Measurements from ENCODE around the gene RPS27. TPM values are rescaled to one million over a fixed set of nuclear protein-coding genes. Genes with fewer than 3 reads are reported as not detected.

Gene RPS27
- total and polyA plus RNA-seq, 10 of the 15 experiments (the other 5 are each of a cell fraction or from before 2014, with no cell fraction given): 2,708 to 14,234 (median 8,874) TPM

DNA sequence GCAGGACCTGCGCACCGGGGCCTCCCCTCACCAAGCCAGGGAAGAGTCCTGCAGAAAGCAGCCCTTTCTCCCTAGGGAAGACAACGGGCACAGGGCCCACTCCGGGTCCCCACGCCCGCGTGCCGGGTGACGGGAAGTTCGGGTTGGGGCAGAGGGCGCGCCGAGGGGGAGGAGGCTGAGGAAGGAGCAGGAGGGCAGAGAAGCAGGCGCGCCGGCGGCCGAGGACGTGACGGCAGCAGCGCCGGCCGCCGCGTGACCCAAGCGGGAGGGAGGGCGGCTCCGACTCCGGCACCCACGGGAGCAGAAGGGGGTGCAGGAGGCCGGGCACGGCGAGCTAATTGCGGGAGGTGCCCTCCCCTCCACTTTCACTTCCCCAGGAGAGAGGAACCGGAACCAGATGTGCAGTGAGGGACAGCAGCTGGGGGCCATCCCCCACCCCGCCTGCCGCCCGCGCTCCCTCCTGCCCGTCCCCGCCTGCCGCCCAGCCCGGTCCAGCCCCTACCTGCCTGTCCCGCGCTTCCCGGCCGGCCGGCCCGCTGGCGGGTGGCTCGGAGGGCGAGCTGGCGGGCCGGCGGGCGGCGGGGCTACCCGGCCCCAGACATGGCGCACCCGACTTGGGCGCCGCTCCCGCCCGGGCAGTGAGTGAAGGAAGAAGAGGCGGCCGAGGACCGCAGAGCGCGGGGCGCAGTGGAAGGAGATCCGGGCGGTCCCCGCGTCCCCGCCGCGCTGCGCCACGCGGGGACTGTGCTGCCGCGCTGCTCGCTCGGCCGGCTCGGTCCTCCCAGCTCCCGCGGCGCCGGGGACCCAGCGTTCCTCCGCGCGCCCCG, 44.6 kb upstream of the RPS27 start (continued):
- TF ChIP-seq NFYB (IDR thresholded peaks at IDR 0.05; ENCODE audit: insufficient read depth, low read depth, low read length): no peak
- TF ChIP-seq IKZF2 (IDR thresholded peaks at IDR 0.05): peak; percentile 55 to 72; a peak in 3 of 4 replicates
- peak; percentile 67 for TF ChIP-seq MEF2B (IDR thresholded peaks at IDR 0.05; ENCODE audit: partially characterized antibody, poor library complexity, severe bottlenecking)
- TF ChIP-seq, protein P1, sequence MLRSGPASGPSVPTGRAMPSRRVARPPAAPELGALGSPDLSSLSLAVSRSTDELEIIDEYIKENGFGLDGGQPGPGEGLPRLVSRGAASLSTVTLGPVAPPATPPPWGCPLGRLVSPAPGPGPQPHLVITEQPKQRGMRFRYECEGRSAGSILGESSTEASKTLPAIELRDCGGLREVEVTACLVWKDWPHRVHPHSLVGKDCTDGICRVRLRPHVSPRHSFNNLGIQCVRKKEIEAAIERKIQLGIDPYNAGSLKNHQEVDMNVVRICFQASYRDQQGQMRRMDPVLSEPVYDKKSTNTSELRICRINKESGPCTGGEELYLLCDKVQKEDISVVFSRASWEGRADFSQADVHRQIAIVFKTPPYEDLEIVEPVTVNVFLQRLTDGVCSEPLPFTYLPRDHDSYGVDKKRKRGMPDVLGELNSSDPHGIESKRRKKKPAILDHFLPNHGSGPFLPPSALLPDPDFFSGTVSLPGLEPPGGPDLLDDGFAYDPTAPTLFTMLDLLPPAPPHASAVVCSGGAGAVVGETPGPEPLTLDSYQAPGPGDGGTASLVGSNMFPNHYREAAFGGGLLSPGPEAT (IDR thresholded peaks at IDR 0.05; ENCODE audit: low read depth): peak; percentile 69
- TF ChIP-seq, protein P2, sequence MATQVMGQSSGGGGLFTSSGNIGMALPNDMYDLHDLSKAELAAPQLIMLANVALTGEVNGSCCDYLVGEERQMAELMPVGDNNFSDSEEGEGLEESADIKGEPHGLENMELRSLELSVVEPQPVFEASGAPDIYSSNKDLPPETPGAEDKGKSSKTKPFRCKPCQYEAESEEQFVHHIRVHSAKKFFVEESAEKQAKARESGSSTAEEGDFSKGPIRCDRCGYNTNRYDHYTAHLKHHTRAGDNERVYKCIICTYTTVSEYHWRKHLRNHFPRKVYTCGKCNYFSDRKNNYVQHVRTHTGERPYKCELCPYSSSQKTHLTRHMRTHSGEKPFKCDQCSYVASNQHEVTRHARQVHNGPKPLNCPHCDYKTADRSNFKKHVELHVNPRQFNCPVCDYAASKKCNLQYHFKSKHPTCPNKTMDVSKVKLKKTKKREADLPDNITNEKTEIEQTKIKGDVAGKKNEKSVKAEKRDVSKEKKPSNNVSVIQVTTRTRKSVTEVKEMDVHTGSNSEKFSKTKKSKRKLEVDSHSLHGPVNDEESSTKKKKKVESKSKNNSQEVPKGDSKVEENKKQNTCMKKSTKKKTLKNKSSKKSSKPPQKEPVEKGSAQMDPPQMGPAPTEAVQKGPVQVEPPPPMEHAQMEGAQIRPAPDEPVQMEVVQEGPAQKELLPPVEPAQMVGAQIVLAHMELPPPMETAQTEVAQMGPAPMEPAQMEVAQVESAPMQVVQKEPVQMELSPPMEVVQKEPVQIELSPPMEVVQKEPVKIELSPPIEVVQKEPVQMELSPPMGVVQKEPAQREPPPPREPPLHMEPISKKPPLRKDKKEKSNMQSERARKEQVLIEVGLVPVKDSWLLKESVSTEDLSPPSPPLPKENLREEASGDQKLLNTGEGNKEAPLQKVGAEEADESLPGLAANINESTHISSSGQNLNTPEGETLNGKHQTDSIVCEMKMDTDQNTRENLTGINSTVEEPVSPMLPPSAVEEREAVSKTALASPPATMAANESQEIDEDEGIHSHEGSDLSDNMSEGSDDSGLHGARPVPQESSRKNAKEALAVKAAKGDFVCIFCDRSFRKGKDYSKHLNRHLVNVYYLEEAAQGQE (IDR thresholded peaks at IDR 0.05; ENCODE audit: low read depth, low read length): 0 out of 2 replicates have a peak, but pooled peaks have one; percentile 35
- peak; percentile 58 for TF ChIP-seq NR2C1 (IDR thresholded peaks at IDR 0.05)
- TF ChIP-seq CEBPZ (IDR thresholded peaks at IDR 0.05; ENCODE audit: low read depth, low read length): no peak
- TF ChIP-seq TCF12 (IDR thresholded peaks at IDR 0.05; ENCODE audit: low read depth, low read length): peak; percentile 99
- 0 out of 2 replicates have a peak, but pooled peaks have one; percentile 33 for TF ChIP-seq ZSCAN29 (IDR thresholded peaks at IDR 0.05)
- TF ChIP-seq POU2F2 (IDR thresholded peaks at IDR 0.05; ENCODE audit: borderline replicate concordance, low read depth, low read length): peak; percentile 84
- TF ChIP-seq, protein P3, sequence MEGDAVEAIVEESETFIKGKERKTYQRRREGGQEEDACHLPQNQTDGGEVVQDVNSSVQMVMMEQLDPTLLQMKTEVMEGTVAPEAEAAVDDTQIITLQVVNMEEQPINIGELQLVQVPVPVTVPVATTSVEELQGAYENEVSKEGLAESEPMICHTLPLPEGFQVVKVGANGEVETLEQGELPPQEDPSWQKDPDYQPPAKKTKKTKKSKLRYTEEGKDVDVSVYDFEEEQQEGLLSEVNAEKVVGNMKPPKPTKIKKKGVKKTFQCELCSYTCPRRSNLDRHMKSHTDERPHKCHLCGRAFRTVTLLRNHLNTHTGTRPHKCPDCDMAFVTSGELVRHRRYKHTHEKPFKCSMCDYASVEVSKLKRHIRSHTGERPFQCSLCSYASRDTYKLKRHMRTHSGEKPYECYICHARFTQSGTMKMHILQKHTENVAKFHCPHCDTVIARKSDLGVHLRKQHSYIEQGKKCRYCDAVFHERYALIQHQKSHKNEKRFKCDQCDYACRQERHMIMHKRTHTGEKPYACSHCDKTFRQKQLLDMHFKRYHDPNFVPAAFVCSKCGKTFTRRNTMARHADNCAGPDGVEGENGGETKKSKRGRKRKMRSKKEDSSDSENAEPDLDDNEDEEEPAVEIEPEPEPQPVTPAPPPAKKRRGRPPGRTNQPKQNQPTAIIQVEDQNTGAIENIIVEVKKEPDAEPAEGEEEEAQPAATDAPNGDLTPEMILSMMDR (IDR thresholded peaks at IDR 0.05 in 2 of 3, conservative IDR thresholded peaks at IDR 0.05 in 1 of 3; ENCODE audit: control insufficient read depth in 2 of 3, extremely low read depth in 1 of 3, insufficient read depth in 1 of 3, low read depth in 3 of 3, low read length in 3 of 3): no peak
- TF ChIP-seq, protein P4, sequence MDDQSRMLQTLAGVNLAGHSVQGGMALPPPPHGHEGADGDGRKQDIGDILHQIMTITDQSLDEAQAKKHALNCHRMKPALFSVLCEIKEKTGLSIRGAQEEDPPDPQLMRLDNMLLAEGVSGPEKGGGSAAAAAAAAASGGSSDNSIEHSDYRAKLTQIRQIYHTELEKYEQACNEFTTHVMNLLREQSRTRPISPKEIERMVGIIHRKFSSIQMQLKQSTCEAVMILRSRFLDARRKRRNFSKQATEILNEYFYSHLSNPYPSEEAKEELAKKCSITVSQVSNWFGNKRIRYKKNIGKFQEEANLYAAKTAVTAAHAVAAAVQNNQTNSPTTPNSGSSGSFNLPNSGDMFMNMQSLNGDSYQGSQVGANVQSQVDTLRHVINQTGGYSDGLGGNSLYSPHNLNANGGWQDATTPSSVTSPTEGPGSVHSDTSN (IDR thresholded peaks at IDR 0.05; ENCODE audit: insufficient replicate concordance, low read depth, low read length): peak; percentile 78
- TF ChIP-seq, protein P5, sequence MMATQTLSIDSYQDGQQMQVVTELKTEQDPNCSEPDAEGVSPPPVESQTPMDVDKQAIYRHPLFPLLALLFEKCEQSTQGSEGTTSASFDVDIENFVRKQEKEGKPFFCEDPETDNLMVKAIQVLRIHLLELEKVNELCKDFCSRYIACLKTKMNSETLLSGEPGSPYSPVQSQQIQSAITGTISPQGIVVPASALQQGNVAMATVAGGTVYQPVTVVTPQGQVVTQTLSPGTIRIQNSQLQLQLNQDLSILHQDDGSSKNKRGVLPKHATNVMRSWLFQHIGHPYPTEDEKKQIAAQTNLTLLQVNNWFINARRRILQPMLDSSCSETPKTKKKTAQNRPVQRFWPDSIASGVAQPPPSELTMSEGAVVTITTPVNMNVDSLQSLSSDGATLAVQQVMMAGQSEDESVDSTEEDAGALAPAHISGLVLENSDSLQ (IDR thresholded peaks at IDR 0.05): peak; percentile 90
- TF ChIP-seq GATAD2B (conservative IDR thresholded peaks at IDR 0.05; ENCODE audit: low read depth): peak; percentile 85
